Testis (tissue), 2 donors: Measurements from ENCODE around the gene NTNG2.

Experiments used
- CTCF ChIP-seq, 3 experiments: fragments of 450-650 bp in 2 of 3; fragments of 200-600 bp in 1 of 3; sonication (generic) in 1 of 3; IDR thresholded peaks; one replicate each; pipeline ENCODE4 v1.5.1; 2016 to 2019; ENCODE audit warnings: antibody characterized with exemption in 3 of 3, mild to moderate bottlenecking in 2 of 3, moderate library complexity in 1 of 3
- POLR2A ChIP-seq: fragments of 450-650 bp; IDR thresholded peaks from one replicate; pipeline ENCODE4 v1.6.1; 2017; ENCODE audit warnings: antibody characterized with exemption, mild to moderate bottlenecking, moderate library complexity

DNA sequence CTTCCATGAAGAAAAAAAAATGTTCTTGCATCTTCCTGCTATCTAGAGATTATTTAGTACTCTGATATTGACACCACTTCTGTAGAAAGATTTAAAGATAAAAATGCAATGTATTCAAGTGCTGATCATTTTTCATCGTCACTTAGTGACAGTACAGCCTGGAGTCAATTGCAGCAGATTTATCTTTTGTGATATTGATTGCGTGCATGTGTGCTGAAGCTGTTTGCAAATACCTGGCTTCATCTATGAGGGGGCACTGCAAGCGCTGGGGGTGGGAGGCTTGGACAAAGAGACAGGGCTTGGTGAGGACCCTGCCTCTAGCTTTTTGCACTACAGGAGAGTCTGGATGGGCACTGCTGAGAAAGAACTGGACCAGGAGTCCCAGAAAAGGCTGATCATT is 44.2 kb upstream of the NTNG2 start:
- TF ChIP-seq CTCF (IDR thresholded peaks at IDR 0.05): no peak
- no peak for TF ChIP-seq POLR2A
